ENCODE measurements around the gene UNC119B.

- TF ChIP-seq, protein P1, sequence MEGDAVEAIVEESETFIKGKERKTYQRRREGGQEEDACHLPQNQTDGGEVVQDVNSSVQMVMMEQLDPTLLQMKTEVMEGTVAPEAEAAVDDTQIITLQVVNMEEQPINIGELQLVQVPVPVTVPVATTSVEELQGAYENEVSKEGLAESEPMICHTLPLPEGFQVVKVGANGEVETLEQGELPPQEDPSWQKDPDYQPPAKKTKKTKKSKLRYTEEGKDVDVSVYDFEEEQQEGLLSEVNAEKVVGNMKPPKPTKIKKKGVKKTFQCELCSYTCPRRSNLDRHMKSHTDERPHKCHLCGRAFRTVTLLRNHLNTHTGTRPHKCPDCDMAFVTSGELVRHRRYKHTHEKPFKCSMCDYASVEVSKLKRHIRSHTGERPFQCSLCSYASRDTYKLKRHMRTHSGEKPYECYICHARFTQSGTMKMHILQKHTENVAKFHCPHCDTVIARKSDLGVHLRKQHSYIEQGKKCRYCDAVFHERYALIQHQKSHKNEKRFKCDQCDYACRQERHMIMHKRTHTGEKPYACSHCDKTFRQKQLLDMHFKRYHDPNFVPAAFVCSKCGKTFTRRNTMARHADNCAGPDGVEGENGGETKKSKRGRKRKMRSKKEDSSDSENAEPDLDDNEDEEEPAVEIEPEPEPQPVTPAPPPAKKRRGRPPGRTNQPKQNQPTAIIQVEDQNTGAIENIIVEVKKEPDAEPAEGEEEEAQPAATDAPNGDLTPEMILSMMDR (IDR thresholded peaks at IDR 0.05): no peak
- TF ChIP-seq POLR2AphosphoS5 (IDR thresholded peaks at IDR 0.05) (no peak), EP300 (IDR thresholded peaks at IDR 0.05; ENCODE audit: low read depth) (no peak)
Observed at GRCh38 chr12:120751389-120751788, 41.1 kb downstream of the UNC119B start.
